ENCODE measurements around the gene ATRAID. TPM values are rescaled to one million over a fixed set of nuclear protein-coding genes. Genes with fewer than 3 reads are reported as not detected.
"Not testable (repeated sequence)": the region's sequence is repeated elsewhere in the genome, so short reads cannot be mapped to it uniquely, and the experiment has no call there.

ATRAID gene
- total RNA-seq, 1 donor from 2014 or later = 112 TPM

DNA sequence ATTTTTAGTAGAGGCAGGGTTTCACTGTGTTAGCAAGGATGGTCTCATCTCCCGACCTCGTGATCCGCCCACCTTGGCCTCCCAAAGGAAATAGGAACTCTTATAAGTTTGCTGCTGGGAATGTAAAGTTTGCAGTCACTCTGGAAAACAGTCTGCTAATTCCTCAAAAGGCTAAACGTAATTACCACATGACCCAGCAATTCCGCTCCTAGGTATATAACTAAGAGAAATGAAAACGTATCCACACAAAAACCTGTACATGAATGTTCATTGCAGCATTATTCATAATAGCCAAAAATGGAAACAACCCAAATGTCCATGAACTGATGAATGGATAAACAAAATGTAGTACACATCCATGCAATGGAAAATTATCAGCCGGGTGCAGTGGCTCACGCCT, 21.9 kb upstream of the ATRAID start:
- DNase-seq = no peak
- intact Hi-C loops (cut with micrococcal nuclease) = loop anchor here (10.0 kb wide), 1 partner anchor 95 kb away; no protein-coding TSS in a partner anchor
- ATAC-seq = no peak

DNA sequence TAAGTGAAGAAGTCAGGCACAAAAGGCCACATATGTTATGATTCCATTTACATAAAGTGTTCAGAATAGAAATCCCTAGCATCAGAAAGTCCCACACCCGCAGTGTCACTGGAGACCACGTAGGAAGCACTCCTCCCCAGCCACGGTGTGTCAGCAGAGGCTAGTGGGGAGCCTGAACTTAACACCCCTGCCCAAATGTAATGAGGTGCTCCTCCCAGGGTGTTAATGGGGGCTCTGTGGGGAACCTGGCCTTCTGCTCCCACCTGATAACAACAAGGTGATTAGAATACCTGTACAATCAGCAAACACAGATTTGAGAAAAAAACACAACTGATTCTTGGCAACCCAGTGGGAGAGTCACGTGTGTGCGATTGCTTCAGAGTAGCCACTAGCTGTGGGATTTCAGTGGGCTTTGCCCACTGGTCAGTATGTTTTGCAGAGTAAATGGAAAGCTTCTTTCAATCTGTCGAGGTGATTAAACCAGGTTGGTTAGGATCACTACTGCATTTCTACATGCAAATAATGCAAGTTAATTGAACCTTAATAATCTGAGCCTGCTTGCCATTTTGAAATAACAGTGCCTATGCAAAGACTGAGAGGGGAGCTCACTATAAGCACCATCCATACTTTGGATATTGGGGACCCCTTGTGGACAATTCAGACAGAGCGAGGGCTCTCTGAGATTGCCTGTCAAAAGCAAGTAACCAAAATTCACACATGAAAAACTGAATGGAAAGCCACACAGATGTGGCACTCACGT, 20.6 kb upstream of the ATRAID start:
- DNase-seq = no peak
- peak; percentile 76 for ATAC-seq
- intact Hi-C loops (cut with micrococcal nuclease) = no loop called here

DNA sequence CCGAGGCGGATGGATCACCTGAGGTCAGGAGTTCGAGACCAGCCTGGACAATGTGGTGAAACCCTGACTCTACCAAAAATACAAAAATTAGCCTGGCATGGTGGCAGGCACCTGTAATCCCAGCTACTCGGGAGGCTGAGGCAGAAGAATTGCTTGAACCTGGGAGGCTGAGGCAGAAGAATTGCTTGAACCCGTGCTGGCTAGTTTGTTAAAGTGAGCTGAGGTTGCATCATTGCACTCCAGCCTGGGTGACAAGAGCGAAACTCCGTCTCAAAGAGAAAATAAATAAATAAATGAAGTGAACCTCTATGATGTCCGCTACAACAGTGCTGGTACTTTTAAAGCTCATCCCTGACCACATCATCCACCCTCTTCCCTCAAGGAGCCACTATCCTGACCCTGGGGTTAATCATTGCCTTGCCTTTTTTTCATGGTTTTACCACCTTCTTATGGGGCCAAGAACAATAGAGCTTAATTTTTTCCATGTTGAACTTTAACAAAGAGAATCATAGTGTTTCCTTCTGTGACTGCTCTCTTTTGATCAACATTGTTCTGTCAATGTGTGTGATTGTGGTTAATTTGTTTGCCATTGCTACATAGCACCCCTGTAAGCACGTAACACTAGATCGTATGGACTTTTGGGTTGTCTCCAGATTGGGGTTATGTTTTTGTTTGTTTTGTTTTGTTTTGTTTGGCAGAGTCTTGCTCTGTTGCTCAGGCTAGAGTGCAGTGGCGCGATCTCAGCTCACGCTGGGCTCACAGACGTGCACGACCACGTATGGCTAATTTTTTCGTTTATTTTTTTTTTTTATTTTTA, 17.1 kb upstream of the ATRAID start:
- DNase-seq (no peak), ATAC-seq (no peak)
- intact Hi-C loops (cut with micrococcal nuclease) = no loop called here

DNA sequence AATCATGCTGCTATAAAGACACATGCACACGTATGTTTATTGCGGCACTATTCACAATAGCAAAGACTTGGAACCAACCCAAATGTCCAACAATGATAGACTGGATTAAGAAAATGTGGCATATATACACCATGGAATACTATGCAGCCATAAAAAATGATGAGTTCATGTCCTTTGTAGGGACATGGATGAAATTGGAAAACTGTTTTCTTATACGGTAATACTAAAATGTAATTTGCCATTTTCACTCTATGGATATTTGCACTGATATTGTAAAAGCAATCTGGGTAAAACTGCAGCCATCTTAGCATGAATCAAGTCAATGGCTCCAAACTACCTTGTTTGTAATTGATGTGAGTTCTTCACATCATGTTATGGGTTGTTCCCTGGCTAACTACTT, 16.0 kb upstream of the ATRAID start:
- DNase-seq; ATAC-seq; intact Hi-C loops (cut with micrococcal nuclease): not testable (repeated sequence)

DNA sequence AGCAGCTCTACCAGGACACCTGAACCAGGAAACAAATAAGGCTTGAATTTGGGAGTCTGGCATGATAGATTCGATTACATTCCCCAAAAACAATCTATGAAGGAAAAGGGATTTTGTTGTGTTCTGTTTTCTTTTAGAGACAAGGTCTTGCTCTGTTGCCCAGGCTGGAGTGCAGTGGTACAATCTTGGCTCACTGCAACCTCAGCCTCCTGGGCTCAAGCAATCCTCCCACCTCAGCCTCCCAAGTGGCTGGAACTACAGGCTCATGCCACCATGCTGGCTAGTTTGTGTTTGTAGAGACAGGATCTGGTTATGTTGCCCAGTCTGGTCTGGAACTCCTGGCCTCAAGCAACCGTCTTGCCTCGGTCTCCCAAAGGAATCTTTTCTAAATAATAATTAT, 13.8 kb upstream of the ATRAID start:
- intact Hi-C loops (cut with micrococcal nuclease); DNase-seq; ATAC-seq: not testable (repeated sequence)

DNA sequence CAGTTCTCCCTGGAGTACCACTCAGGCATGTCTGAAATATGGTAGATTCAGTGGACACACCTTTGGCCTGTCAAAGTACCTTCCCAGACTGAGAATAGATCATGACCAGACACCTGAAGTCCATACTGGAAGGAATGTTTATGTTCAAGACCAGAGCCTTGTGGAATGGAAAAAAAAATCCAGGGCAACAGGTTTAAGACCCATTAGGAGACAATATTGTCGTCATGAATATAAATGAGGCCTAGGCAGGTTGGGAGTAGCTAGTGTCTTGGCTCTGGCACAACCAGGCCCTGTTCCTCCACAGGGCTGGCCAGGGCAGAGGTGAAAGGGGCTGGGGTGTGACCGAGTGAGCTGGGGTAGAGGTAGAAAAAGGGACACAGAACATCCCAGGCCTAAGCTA, 13.2 kb upstream of the ATRAID start:
- intact Hi-C loops (cut with micrococcal nuclease) = no loop called here
- ATAC-seq = no peak
- DNase-seq = no peak

DNA sequence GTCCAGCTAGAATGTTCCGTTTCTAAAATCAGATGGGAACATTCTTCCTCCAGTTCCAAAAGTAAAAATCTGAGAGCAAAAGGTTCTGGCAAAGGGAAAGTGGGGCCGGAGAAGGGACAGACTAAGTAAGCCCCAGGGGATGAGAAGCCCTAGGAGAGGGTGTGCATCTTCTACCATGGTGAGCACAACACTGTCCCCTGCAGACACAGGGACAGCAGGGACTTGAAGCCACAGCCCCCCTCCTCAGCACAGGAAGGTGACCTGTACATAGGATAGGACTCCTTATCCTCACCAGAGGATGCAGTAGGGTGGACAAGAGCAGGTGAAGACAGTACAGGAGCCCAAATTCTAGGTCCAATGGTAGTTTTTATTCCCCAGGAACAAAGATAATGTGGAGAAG, 12.6 kb upstream of the ATRAID start:
- intact Hi-C loops (cut with micrococcal nuclease) = no loop called here
- ATAC-seq = no peak
- no peak for DNase-seq

DNA sequence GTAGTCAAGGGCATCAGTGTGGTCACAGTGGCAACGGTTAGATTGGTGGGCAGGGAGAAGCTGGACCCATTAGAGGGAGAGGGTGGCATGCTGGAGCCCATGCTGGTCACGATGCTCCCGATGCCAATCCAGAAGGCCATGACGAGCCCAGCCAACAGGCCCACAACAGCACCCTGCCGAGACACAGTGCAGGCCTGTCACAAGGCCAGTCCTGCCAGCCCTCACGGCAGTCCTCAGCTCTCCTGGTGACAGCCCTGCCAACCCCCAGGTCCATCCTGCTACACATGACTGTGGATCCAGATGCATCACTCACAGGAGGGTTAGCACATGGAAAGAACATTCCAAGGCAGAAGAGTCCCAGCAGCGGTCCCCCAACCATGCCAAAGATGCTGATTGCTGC, 10.2 kb upstream of the ATRAID start:
- intact Hi-C loops (cut with micrococcal nuclease) = no loop called here
- ATAC-seq = no peak

DNA sequence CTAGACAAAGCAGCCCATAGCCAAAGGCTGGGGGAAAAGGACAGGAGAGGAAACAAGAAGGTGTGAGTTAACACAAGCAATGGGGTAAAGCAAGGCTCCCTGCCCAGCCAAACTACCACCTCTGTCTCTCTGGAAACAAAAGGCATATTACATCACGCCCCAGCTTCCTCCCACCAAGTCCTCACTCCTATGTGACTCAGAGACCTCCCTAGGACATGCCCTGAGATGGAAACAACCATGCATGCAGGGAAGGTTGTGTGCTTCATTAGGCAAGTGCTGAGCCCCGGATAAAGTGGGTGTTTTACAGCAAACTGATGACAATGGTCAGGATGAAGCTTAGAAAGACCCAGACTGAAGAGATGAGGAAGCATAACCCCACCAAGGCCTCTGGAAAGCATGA, 9.0 kb upstream of the ATRAID start:
- intact Hi-C loops (cut with micrococcal nuclease) = no loop called here
- ATAC-seq = no peak

More for the DNA sequence above, 10.2 kb upstream of the ATRAID start:
- no peak for DNase-seq

DNA sequence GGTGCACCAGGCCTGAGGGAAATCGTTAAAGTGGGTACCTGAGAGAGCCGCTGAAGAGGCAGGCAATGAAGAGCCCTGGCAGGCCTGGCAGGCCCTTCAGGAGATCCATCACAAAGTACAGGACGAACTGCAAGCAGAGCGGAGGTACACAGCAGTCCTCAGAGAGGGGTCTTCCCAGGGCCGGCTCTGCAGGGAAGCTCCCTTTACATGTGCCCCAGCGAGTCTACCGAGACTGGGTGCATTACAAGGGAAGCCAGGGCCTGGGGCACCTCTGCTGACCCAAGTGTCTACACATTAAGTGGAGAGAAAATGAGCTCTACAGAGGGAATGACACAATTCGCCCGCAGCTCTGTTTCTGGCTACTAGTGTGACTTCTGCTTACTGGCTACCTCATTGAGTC, 8.1 kb upstream of the ATRAID start:
- no peak for DNase-seq
- intact Hi-C loops (cut with micrococcal nuclease) = no loop called here
- no peak for ATAC-seq

More for the DNA sequence above, 9.0 kb upstream of the ATRAID start:
- no peak for DNase-seq

DNA sequence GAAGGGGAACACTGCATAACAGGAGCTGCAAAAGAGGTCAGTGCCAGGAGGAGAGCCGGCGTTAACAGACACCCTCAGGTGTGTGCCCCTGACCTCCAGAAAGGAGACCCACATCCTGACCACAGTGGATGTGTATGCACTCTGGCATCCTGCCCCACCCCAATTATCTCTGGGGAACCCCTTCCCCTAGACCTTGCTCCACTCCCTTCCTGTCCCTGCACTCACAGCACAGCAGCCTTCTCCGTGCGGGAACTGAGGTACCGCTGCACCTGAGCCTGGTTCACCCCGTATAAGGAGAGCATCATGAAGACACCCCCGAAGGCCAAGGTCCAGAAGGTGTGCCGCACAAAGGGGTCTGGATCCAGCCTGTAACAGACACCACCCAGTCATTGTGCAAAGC, 7.3 kb upstream of the ATRAID start:
- ATAC-seq (no peak), DNase-seq (no peak)
- intact Hi-C loops (cut with micrococcal nuclease) = no loop called here

DNA sequence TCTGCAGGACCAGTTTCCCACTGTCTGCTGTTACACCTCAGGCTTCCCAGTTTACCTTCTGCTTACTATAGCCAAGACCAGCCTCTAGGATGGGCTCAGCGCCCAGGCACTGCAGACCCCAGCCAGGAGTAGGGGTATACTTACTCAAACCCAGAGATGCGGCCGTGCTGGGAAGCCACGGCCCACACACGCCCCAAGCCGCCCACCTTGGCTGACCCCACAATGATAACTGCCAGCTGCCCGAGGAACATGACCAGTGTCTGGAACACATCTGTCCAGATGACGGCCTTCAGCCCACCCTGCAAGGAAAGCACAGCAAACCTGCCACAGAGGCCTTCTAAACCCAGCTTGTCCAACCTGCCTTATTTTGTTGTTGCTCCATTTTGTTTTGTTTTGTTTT, 6.6 kb upstream of the ATRAID start:
- DNase-seq (no peak), ATAC-seq (no peak)
- intact Hi-C loops (cut with micrococcal nuclease) = no loop called here

DNA sequence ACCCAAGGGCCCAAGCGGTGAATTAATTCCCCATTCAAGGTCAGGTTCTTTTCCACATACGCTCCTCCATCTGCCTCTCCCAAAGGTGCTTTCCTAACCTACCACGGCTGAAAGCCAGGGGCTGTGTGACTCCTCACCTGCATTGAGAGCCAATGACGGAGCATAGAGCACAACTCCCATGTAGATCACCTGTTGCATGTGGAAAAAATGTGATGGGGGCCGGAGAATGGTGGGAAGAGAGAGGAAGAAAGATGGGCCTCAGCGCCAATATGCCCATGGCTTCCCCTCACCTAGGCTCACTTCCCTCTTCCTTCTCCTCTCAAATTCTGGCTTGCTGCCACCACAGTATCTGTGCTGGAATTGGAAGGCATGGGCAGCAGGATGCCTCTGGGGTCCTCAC, 5.5 kb upstream of the ATRAID start:
- intact Hi-C loops (cut with micrococcal nuclease) = no loop called here
- DNase-seq (no peak), ATAC-seq (no peak)

DNA sequence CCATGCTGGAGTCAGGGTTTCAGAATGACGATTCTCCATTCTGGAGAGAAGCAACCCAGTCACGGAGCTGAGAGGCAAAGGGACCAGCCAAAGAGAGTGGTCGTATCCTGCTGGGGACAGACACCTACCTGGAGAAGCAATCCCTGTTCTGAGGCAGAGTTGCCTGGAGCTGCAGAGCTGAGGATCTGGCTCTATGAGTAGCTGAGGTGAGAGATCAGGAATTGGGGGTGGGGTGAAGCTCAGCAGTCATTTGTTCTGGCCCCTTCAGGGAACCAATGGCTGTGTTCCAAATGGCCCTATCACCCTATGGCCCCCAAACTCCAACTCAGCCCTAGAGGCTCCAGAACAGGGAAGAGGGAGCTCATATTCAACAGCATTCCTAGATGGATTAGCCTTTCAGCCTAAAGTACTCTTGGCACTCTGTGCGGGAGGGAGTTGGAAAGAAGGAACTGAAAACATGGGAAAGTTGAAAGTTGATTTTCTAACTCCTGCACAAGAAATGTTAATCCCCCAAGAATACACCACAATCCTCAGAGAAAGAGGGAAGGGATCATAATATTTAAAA, 3.3 kb upstream of the ATRAID start:
- no peak for DNase-seq
- intact Hi-C loops (cut with micrococcal nuclease) = no loop called here
- no peak for ATAC-seq

DNA sequence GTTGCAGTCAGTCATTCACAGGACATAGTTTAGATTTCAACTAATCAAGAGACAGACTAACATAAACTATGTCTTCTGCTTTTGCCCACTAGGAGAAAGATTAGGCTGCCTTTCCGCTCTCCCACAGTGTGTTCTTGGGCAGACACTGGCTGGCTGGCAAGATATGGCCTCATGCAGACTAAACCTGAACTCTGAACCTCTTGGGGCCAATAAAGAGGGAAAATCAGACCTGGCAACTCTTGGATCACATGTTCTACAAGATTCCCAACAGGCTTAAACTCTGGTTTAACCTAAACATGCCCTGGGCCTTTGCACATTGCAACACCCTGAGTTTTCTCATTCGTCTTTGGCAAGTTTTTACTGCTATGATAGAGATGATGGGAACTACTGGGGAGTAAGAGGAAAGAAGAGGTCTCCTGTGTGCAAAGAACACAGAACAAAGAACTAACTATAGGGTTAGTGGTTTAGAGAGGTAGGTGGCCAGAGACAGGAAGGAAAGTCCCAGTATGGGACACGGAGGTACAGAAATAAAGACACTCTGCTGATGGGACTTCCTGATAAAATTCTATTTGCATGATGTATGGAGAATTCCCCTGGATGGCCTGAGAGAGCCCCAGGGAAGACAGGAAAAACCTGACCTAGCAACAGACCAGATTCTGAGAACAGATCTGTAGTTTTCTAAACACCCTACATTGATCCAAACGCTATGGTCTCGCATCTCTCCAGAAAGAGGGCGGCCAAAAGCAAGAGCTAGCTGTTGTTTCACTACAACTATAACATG, 2.0 kb upstream of the ATRAID start:
- no peak for ATAC-seq
- intact Hi-C loops (cut with micrococcal nuclease) = no loop called here

DNA sequence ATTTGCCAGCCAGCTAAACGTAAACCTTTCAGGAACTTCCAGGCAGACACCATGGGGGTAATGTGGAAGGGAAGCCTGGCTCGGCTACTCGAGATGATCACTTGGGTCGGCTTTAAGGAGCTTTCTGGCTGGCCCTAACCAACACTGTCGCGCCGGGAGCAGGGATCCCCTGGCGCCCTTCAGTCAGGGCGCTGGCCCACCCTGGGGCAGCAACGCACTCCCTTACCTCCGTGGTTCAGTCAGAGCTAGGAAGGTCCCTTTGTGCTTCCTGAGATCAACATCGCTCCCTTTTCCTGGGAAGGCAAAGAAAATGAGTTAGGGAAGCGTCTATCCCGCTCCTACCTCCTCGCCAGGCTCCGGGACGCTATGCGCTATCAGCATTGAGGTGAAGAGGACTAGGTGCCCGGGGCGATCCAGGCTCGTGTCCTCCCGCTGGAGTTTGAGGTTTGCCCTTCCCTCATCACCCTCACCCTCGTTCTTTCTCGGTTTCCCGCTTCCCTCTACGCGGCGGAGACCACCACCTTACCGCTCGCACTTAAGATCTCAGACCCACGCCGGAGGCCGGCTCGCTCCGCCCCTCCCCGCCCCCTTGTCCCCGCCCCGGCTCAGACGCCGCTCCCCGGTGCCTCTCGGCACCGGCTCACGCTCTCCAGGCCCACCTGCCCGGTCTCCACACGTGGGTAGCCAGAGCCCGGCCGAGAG, 449 bp upstream of the ATRAID start:
- ATAC-seq (peak; percentile 4), DNase-seq (no peak)
- intact Hi-C loops (cut with micrococcal nuclease) = no loop called here

More for the DNA sequence above, 2.0 kb upstream of the ATRAID start:
- DNase-seq = no peak

DNA sequence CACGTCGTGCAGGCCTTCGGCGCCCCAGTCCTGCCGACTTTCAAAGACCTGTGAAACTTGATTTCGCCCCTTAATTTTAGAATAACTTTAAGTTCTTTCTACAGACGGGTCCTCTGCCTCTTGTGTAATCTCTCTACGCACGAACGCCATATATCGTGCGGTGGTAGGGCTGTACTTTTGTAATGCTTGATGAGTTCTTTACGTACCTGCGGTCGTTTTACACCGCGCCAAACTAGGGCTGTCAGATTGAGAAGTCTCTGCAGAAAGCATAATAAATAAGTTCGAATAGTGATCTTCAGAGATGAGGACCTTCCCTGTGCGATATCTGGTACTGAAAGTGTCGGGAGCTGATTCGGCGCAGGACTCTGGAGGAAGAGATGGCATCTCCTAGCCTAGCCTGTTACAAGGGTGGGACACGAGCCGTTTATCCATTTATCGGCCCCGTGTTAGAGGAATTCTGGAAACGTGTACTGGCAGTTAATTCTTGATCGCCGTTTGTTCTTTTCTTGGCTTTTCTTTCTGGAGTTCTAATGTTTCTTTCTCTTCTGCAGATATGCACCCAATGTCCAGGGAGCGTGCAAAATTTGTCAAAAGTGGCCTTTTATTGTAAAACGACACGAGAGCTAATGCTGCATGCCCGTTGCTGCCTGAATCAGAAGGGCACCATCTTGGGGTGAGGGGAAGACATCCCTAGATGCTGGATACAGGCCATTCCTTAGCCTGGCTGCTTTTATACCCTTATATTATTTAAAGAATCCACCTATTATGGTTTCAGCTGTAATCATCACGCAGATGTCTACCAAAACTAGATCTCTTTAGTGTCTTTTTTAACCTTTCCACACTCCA, 1.0 kb downstream of the ATRAID start:
- ATAC-seq = peak; percentile 8

DNA sequence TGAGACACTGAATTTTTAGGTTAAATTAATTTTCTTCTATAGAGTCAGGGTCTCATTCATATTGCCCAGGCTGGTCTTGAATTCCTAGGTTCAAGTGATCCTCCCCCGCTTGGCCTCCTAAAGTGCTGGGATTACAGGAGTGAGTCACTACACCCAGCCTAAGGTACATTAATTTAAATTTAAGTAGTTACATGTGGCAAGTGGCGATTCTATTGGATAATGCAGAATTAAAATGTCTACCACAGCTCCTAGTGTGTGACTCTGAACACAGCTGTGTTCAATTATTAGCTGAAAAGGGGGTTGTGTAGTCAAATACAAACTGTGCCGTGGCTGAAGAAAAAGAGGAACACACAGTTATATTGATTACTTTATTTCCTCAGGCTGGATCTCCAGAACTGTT, 3.1 kb downstream of the ATRAID start:
- DNase-seq = no peak
- no peak for ATAC-seq
- intact Hi-C loops (cut with micrococcal nuclease) = no loop called here

More for the DNA sequence above, 1.0 kb downstream of the ATRAID start:
- intact Hi-C loops (cut with micrococcal nuclease) = no loop called here
- no peak for DNase-seq
